Transverse colon (tissue), 4 donors: Measurements from ENCODE around the gene CD8A. TPM values are rescaled to one million over a fixed set of nuclear protein-coding genes. Genes with fewer than 3 reads are reported as not detected.
A peak's percentile ranks its signal among the peaks of the same experiment; 100 is the strongest.

Source experiments
- DNase-seq: peaks from one replicate; pipeline ENCODE4 v3.0.0-alpha.2; 2019
- H3K27ac ChIP-seq, 4 donors: fragments of 200-600 bp; sonication (generic); 2 replicates each; pipeline ENCODE4 v1.5.1; 2016 to 2018; ENCODE audit warnings: inconsistent platforms in 4 of 4
- H3K27me3 ChIP-seq: fragments of 200-600 bp; sonication (generic); 2 replicates; pipeline ENCODE4 v1.5.1; 2017; ENCODE audit warnings: inconsistent platforms
- H3K36me3 ChIP-seq, 4 donors: fragments of 200-600 bp; sonication (generic); 2 replicates each; pipeline ENCODE4 v1.5.1; 2017 to 2019; ENCODE audit warnings: inconsistent platforms in 4 of 4
- H3K4me1 ChIP-seq, 4 donors: fragments of 200-600 bp; sonication (generic); 2 replicates each; pipeline ENCODE4 v1.5.1; 2017 to 2020; ENCODE audit warnings: inconsistent platforms in 4 of 4
- H3K4me3 ChIP-seq, 4 donors: fragments of 200-600 bp; sonication (generic); 1 replicate in 1 of 4; 2 replicates in 3 of 4; pipeline versions ENCODE4 v1.5.1 to v1.6.1; 2017 to 2019; ENCODE audit warnings: inconsistent platforms in 4 of 4
- H3K9me3 ChIP-seq, 2 donors: fragments of 200-600 bp; sonication (generic); 2 replicates each; pipeline ENCODE4 v1.5.1; 2017 to 2019; ENCODE audit warnings: inconsistent platforms in 2 of 2
- CTCF ChIP-seq, 5 experiments: fragments of 200-600 bp in 3 of 5; fragments of 450-650 bp in 2 of 5; sonication (generic) in 3 of 5; IDR thresholded peaks; 1 replicate in 2 of 5; 2 replicates in 3 of 5; pipeline ENCODE4 v1.5.1; 2016 to 2017; ENCODE audit warnings: antibody characterized with exemption in 5 of 5, inconsistent platforms in 3 of 5, mild to moderate bottlenecking in 2 of 5, moderate library complexity in 1 of 5
- EP300 ChIP-seq: sonication (generic); formaldehyde crosslinking; IDR thresholded peaks from one replicate; pipeline ENCODE4 v1.6.1; 2017; ENCODE audit warnings: antibody characterized with exemption, low read depth
- POLR2A ChIP-seq: fragments of 450-650 bp; IDR thresholded peaks from one replicate; pipeline ENCODE4 v1.6.1; 2016; ENCODE audit warnings: antibody characterized with exemption, mild to moderate bottlenecking, moderate library complexity
- POLR2AphosphoS5 ChIP-seq, 3 donors: sonication (generic); formaldehyde crosslinking; IDR thresholded peaks; one replicate each; pipeline ENCODE4 v1.6.1; 2016; ENCODE audit warnings: antibody characterized with exemption in 3 of 3
- WGBS, 2 donors: methylation state at CpG; one replicate each; pipeline ENCODE4 v1.1.5; 2018; ENCODE audit warnings: low coverage in 1 of 2; 5-methylcytosine and 5-hydroxymethylcytosine counted together
- in situ Hi-C, 4 donors: fragments of 200-750 bp; cut with MboI; loops; one replicate each; pipeline versions ENCODE4 v1.15.0 to v1.15.1; 2017; ENCODE audit warnings: low sequenced_read_pairs in 3 of 4, low pct_ligation_motif_present in 1 of 4, low pct_unique_long_range_greater_than_20kb in 1 of 4
- intact Hi-C: fragments of 100-400 bp; cut with DNase I; formaldehyde crosslinking; loops from one replicate; pipeline ENCODE4 v1.15.1; 2023; ENCODE audit warnings: low total_unique reads
- total RNA-seq, 4 donors: library from RNA; depleted of rRNA; stranded (reverse); fragments of >200 nt; gene quantifications; one replicate each; pipeline ENCODE4 v1.1.0, GENCODE V29; 2016

Gene CD8A
- total RNA-seq, 4 donors from 2014 or later = 0.60 to 33.3 (median 2.5) TPM

- peaks cover 69% of the 10 kb centered on the region for H3K27me3 ChIP-seq
- no peaks in the 10 kb centered on the region for H3K36me3 ChIP-seq
- in situ Hi-C loops = no loop called here
- peak overlapping the region in 1 of 4 donors; percentile 15 for H3K4me3 ChIP-seq
- TF ChIP-seq CTCF (IDR thresholded peaks at IDR 0.05) = no peak
- no peak for TF ChIP-seq EP300
- no peak for TF ChIP-seq POLR2A
- TF ChIP-seq POLR2AphosphoS5 (IDR thresholded peaks at IDR 0.05) = no peak
- H3K27ac ChIP-seq = no peak overlapping the region
- intact Hi-C loops = no loop called here
- H3K9me3 ChIP-seq = no peaks in the 10 kb centered on the region
- H3K4me1 ChIP-seq = peaks cover 6 to 23% (median 21%) of the 10 kb centered on the region in 4 donors
- WGBS, 2 donors = 26 to 40% methylated on average over 3 to 43 of the region's 43 CpGs
- DNase-seq = no peak
Measured at GRCh38 chr2:86809481-86810121, 18.9 kb upstream of the CD8A start.

GRCh38 chr2:86808315-86809161, 17.8 kb upstream of the CD8A start:
- TF ChIP-seq EP300 = no peak
- TF ChIP-seq CTCF (IDR thresholded peaks at IDR 0.05) = peak; percentile 87 to 96 (median 89)
- H3K36me3 ChIP-seq = no peaks in the 10 kb centered on the region
- peaks cover 6 to 23% (median 21%) of the 10 kb centered on the region in 4 donors for H3K4me1 ChIP-seq
- intact Hi-C loops = loop anchor here (1.0 kb wide), 1 partner anchor 25 kb away; no protein-coding TSS in a partner anchor
- WGBS, 2 donors = 18 to 20% methylated on average over 14 to 36 of the region's 36 CpGs
- H3K27ac ChIP-seq = peak overlapping the region in 3 of 4 donors; percentile 5 to 27 (median 26)
- in situ Hi-C loops = no loop called here
- peak; percentile 93 for DNase-seq
- H3K9me3 ChIP-seq = no peaks in the 10 kb centered on the region
- H3K4me3 ChIP-seq = peak overlapping the region; percentile 13 to 56 (median 33)
- peaks cover 67% of the 10 kb centered on the region for H3K27me3 ChIP-seq

GRCh38 chr2:86807468-86808275, 17.0 kb upstream of the CD8A start:
- Histone ChIP-seq H3K36me3 (no peaks in the 10 kb centered on the region), H3K9me3 (no peaks in the 10 kb centered on the region), H3K27me3 (peaks cover 59% of the 10 kb centered on the region), H3K27ac (peak overlapping the region in 3 of 4 donors; percentile 5 to 27 (median 26)), H3K4me1 (peaks cover 6 to 23% (median 21%) of the 10 kb centered on the region in 4 donors), H3K4me3 (peak overlapping the region; percentile 13 to 56 (median 33))
- no peak for TF ChIP-seq POLR2A
- in situ Hi-C loops = no loop called here
- DNase-seq = peak; percentile 58
- WGBS, 2 donors = 2% methylated on average over 47 of the region's 51 CpGs; no CpG with 5 or more reads in 1 of the 2 donors
- intact Hi-C loops = loop anchor here (1.0 kb wide), 1 partner anchor 24 kb away; no protein-coding TSS in a partner anchor

GRCh38 chr2:86807133-86807467, 16.4 kb upstream of the CD8A start:
- WGBS, 2 donors = 32 to 42% methylated on average over 9 to 11 of the region's 11 CpGs
- Histone ChIP-seq H3K36me3 (no peaks in the 10 kb centered on the region), H3K27me3 (peaks cover 53% of the 10 kb centered on the region), H3K4me1 (peaks cover 6 to 23% (median 21%) of the 10 kb centered on the region in 4 donors), H3K4me3 (peak overlapping the region in 3 of 4 donors; percentile 25 to 56 (median 41)), H3K27ac (no peak overlapping the region), H3K9me3 (no peaks in the 10 kb centered on the region)
- in situ Hi-C loops (no loop called here), intact Hi-C loops (no loop called here)
- TF ChIP-seq EP300 (no peak), CTCF (IDR thresholded peaks at IDR 0.05) (no peak), POLR2A (no peak), POLR2AphosphoS5 (IDR thresholded peaks at IDR 0.05) (no peak)
- no peak for DNase-seq
